ENCODE measurements around the gene TMEM81. TPM values are rescaled to one million over a fixed set of nuclear protein-coding genes. Genes with fewer than 3 reads are reported as not detected.

TMEM81 gene
- polyA plus RNA-seq, 3 donors: 1.1 to 1.8 (median 1.2) TPM

- 24 to 30% (median 25%) methylated on average over 11 of the region's 11 CpGs for WGBS, 3 donors
- H3K27ac ChIP-seq (ENCODE audit: low read depth, low read length): no peak overlapping the region
Measured at GRCh38 chr1:205045146-205045545, 39.1 kb downstream of the TMEM81 start.

- 27 to 44% (median 33%) methylated on average over 5 of the region's 5 CpGs for WGBS, 3 donors
- no peak overlapping the region for H3K27ac ChIP-seq (ENCODE audit: low read depth, low read length)
Measured at GRCh38 chr1:205044741-205045140, 39.5 kb downstream of the TMEM81 start.

- WGBS, 3 donors: 28 to 34% (median 33%) methylated on average over 4 of the region's 4 CpGs
- H3K27ac ChIP-seq (ENCODE audit: low read depth, low read length): no peak overlapping the region
Measured at GRCh38 chr1:205043866-205044265, 40.4 kb downstream of the TMEM81 start.

- 8 to 11% (median 11%) methylated on average over 40 to 53 of the region's 53 CpGs for WGBS, 3 donors
- no peak within 1 kb of the TSS for H3K27ac ChIP-seq (ENCODE audit: low read depth, low read length)
Measured at GRCh38 chr1:205042911-205043806, 41.1 kb downstream of the TMEM81 start, which contains the start of gene CNTN2. Gene CNTN2 (plus strand): TSS chr1:205043212. CDS start chr1:205053186, 9,974 bp downstream.

GRCh38 chr1:205041998-205042910, 42.0 kb downstream of the TMEM81 start:
- WGBS, 3 donors: 56 to 61% (median 57%) methylated on average over 16 of the region's 16 CpGs
- no peak overlapping the region for H3K27ac ChIP-seq (ENCODE audit: low read depth, low read length)

GRCh38 chr1:205041001-205041715, 43.1 kb downstream of the TMEM81 start:
- 30 to 43% (median 31%) methylated on average over 4 of the region's 4 CpGs for WGBS, 3 donors
- H3K27ac ChIP-seq (ENCODE audit: low read depth, low read length): no peak overlapping the region

- H3K27ac ChIP-seq (ENCODE audit: low read depth, low read length): no peak overlapping the region
- 69 to 87% (median 84%) methylated on average over 6 of the region's 6 CpGs for WGBS, 3 donors
Measured at GRCh38 chr1:205038132-205038786, 46.0 kb downstream of the TMEM81 start.

- 67 to 87% (median 86%) methylated on average over 9 of the region's 9 CpGs for WGBS, 3 donors
- H3K27ac ChIP-seq (ENCODE audit: low read depth, low read length): no peak overlapping the region
Measured at GRCh38 chr1:205037539-205037938, 46.7 kb downstream of the TMEM81 start.

Other genes starting within 250 kb of the TMEM81 start
- gene NFASC, start 213.6 kb downstream of the TMEM81 start, polyA plus RNA-seq: 1 to 10 TPM; 2.1 to 9.6 (median 2.2) TPM
- under 1 TPM; 0.10 to 0.34 (median 0.22) TPM for gene CNTN2, start 41.2 kb downstream of the TMEM81 start, polyA plus RNA-seq
- 1 to 10 TPM; 4.2 to 6.0 (median 5.6) TPM for gene RBBP5, start 37.5 kb upstream of the TMEM81 start, polyA plus RNA-seq
- 1 to 10 TPM; 2.7 to 5.2 (median 3.0) TPM for gene DSTYK, start 127.2 kb upstream of the TMEM81 start, polyA plus RNA-seq
- 1 to 10 TPM in 1 of 3 donors, under 1 TPM in 2; 0.70 to 3.1 (median 0.92) TPM for gene TMCC2, start 143.5 kb upstream of the TMEM81 start, polyA plus RNA-seq
- 1 to 10 TPM; 1.5 to 4.7 (median 1.6) TPM for gene NUAK2, start 237.3 kb upstream of the TMEM81 start, polyA plus RNA-seq